Coronary artery (tissue), 2 donors: ENCODE results near the gene LRRC14B.

ENCODE experiments used
- DNase-seq: peaks from one replicate; pipeline ENCODE4 v3.0.0-alpha.2; 2017; ENCODE audit warnings: low spot score
- H3K27ac ChIP-seq, 2 donors: fragments of 200-600 bp; sonication (generic); one replicate each; pipeline ENCODE4 v1.5.1; 2016 to 2019
- H3K4me3 ChIP-seq: fragments of 200-600 bp; sonication (generic); 2 replicates; pipeline ENCODE4 v1.5.1; 2016; ENCODE audit warnings: mild to moderate bottlenecking, moderate library complexity
- CTCF ChIP-seq: fragments of 200-600 bp; sonication (generic); IDR thresholded peaks from one replicate; pipeline ENCODE4 v1.5.1; 2019; ENCODE audit warnings: antibody characterized with exemption

LRRC14B gene

GRCh38 chr5:170971-171800 lies 20.1 kb upstream of the LRRC14B start:
- DNase-seq, result peak; percentile 63
- no peak overlapping the region for H3K27ac ChIP-seq
- no peak overlapping the region for H3K4me3 ChIP-seq
- TF ChIP-seq CTCF, result no peak

GRCh38 chr5:171801-172331 lies 19.4 kb upstream of the LRRC14B start:
- Histone ChIP-seq H3K27ac (no peak overlapping the region), H3K4me3 (no peak overlapping the region)
- no peak for TF ChIP-seq CTCF
- peak; percentile 68 for DNase-seq

GRCh38 chr5:172421-172820 lies 18.9 kb upstream of the LRRC14B start:
- no peak overlapping the region for H3K27ac ChIP-seq
- no peak for DNase-seq
- no peak for TF ChIP-seq CTCF
- no peak overlapping the region for H3K4me3 ChIP-seq

- TF ChIP-seq CTCF, result no peak
- DNase-seq, result no peak
- no peak overlapping the region for H3K27ac ChIP-seq
- H3K4me3 ChIP-seq, result no peak overlapping the region
These were observed 18.4 kb upstream of the LRRC14B start for GRCh38 chr5:172841-173251.

- TF ChIP-seq CTCF, result no peak
- no peak overlapping the region for H3K4me3 ChIP-seq
- H3K27ac ChIP-seq, result no peak overlapping the region
- DNase-seq, result no peak
These were observed 17.7 kb upstream of the LRRC14B start for GRCh38 chr5:173392-174290.

GRCh38 chr5:174291-174600 lies 17.0 kb upstream of the LRRC14B start:
- Histone ChIP-seq H3K4me3 (no peak overlapping the region), H3K27ac (no peak overlapping the region)
- no peak for DNase-seq
- TF ChIP-seq CTCF, result no peak
